GM12878 (cell line): ENCODE measurements around the gene CTRB1.
A peak's percentile ranks its signal among the peaks of the same experiment; 100 is the strongest.

ENCODE experiments used
- ASH2L ChIP-seq: fragments of 300-600, 200-600 bp; sonication (generic); IDR thresholded peaks from 2 replicates; pipeline ENCODE4 v1.6.1; 2017; ENCODE audit warnings: low read depth, mild to moderate bottlenecking, borderline replicate concordance
- BCL11A ChIP-seq: IDR thresholded peaks from 2 replicates; pipeline ENCODE4 v1.6.1; 2011; ENCODE audit warnings: low read depth, low read length
- BHLHE40 ChIP-seq, 2 experiments: fragments of 450-650 bp in 1 of 2; IDR thresholded peaks; 2 replicates each; pipeline ENCODE4 v1.6.1; 2011 to 2017; ENCODE audit warnings: low read depth in 2 of 2, borderline replicate concordance in 1 of 2, improper control_type of control experiment in 1 of 2, low read length in 1 of 2, mild to moderate bottlenecking in 1 of 2
- POLR2AphosphoS5 ChIP-seq: IDR thresholded peaks from 2 replicates; pipeline ENCODE4 v1.6.1; 2011; ENCODE audit warnings: mild to moderate bottlenecking, low read length, inconsistent platforms
- RFX5 ChIP-seq: IDR thresholded peaks from 2 replicates; pipeline ENCODE4 v1.6.1; 2011; ENCODE audit warnings: low read depth, low read length, improper control_type of control experiment
- TCF7 ChIP-seq: IDR thresholded peaks from 2 replicates; pipeline ENCODE4 v1.6.1; 2014; ENCODE audit warnings: antibody characterized with exemption, borderline replicate concordance

DNA sequence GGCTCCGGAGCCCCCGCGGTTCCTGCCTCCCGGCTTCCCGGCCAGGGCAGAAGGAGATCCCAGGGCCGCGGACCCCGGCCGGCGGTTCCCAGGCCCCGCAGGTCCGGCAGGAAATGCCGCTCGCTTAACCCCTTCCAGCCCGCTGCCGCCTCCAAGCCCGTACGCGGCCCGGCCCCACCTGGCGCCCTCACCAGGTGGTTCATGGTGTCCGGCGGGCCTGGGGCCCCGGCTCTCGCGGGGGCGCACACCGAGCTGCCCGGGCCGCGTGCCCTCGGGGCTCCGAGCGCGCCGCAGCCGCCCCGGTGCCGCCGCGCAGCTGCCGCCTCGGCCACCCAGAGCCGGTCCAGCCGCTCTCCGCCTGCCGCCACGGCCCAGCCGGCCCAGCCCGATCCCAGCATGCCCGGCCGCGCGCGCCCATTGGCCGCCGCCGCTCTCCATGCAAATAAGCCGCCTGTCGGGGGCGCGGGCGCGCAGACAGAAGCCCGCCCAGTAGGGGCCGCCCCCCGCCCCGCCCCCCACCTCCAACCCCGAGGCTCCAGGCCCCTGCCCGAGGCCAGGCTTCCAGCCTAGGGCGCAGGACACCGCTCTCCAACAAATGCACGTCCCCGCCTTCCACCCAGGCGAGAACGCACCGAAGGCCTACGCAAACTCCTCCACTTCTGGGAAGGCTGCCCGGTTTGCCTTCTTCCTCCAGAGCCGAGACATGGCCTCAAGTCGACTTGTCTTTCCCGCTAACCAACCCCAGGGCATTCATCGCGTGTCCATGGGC lies 32.7 kb downstream of the CTRB1 start, which contains the start of gene BCAR1:
- TF ChIP-seq TCF7, result no peak
- TF ChIP-seq RFX5, result no peak
- TF ChIP-seq BCL11A, result no peak
- peak in 1 of 2 experiments; percentile 61; a peak in 2 of 4 replicates for TF ChIP-seq BHLHE40 (IDR thresholded peaks at IDR 0.05; ENCODE audit: borderline replicate concordance in 1 of 2, low read depth in 2 of 2, low read length in 1 of 2)
- TF ChIP-seq ASH2L, result no peak
- TF ChIP-seq POLR2AphosphoS5, result no peak
